ENCODE data around the gene UBE4B.

UBE4B gene

GRCh38 chr1:10074059-10074851 is 41.5 kb downstream of the UBE4B start:
- peak; percentile 23 for DNase-seq
- peaks cover 21% of the 10 kb centered on the region; the same call in 1 of the 2 replicates for H3K36me3 ChIP-seq (ENCODE audit: insufficient read depth, low read length)
- H3K4me2 ChIP-seq (ENCODE audit: insufficient read depth, low read length) = no peak overlapping the region
- peaks cover 5% of the 10 kb centered on the region; the same call in 1 of the 2 replicates for H3K4me1 ChIP-seq (ENCODE audit: insufficient read depth, low read length)
- TF ChIP-seq EZH2 (IDR thresholded peaks at IDR 0.05; ENCODE audit: borderline replicate concordance, low read depth, low read length, severe bottlenecking) = no peak
- TF ChIP-seq CTCF (IDR thresholded peaks at IDR 0.05; ENCODE audit: borderline replicate concordance, extremely low read depth, low read length, poor library complexity, severe bottlenecking) = no peak
- peaks cover 3% of the 10 kb centered on the region; the same call in 1 of the 2 replicates for H4K20me1 ChIP-seq (ENCODE audit: insufficient read depth, low read length)
- peak; percentile 72; the same call in 2 of the 3 replicates for ATAC-seq (ENCODE audit: insufficient read depth, low read depth)
- no peak overlapping the region for H3K9ac ChIP-seq (ENCODE audit: low read depth, low read length)
- H3K27ac ChIP-seq (ENCODE audit: low read length) = no peak overlapping the region
- H3K27me3 ChIP-seq (ENCODE audit: insufficient read depth, low read length, poor library complexity) = no peaks in the 10 kb centered on the region
- H3K9me3 ChIP-seq (ENCODE audit: insufficient read depth, low read length, severe bottlenecking) = no peaks in the 10 kb centered on the region
- no peak overlapping the region for H3K4me3 ChIP-seq (ENCODE audit: low read depth in 1 of 2, low read length in 2 of 2)
- no peak overlapping the region for H2AFZ ChIP-seq (ENCODE audit: low read depth, low read length)
- H3K79me2 ChIP-seq (ENCODE audit: insufficient read depth, low read length) = peaks cover 12% of the 10 kb centered on the region; the same call in 1 of the 2 replicates

- H2AFZ ChIP-seq (ENCODE audit: low read depth, low read length) = no peak overlapping the region
- H3K27ac ChIP-seq (ENCODE audit: low read length) = no peak overlapping the region
- peaks cover 21% of the 10 kb centered on the region; the same call in 1 of the 2 replicates for H3K36me3 ChIP-seq (ENCODE audit: insufficient read depth, low read length)
- no peaks in the 10 kb centered on the region for H3K9me3 ChIP-seq (ENCODE audit: insufficient read depth, low read length, severe bottlenecking)
- no peak overlapping the region for H3K4me3 ChIP-seq (ENCODE audit: low read depth in 1 of 2, low read length in 2 of 2)
- H3K4me1 ChIP-seq (ENCODE audit: insufficient read depth, low read length) = peaks cover 5% of the 10 kb centered on the region; the same call in 1 of the 2 replicates
- no peak overlapping the region for H3K4me2 ChIP-seq (ENCODE audit: insufficient read depth, low read length)
- peaks cover 3% of the 10 kb centered on the region; the same call in 1 of the 2 replicates for H4K20me1 ChIP-seq (ENCODE audit: insufficient read depth, low read length)
- no peaks in the 10 kb centered on the region for H3K27me3 ChIP-seq (ENCODE audit: insufficient read depth, low read length, poor library complexity)
- H3K9ac ChIP-seq (ENCODE audit: low read depth, low read length) = no peak overlapping the region
- TF ChIP-seq CTCF (IDR thresholded peaks at IDR 0.05; ENCODE audit: borderline replicate concordance, extremely low read depth, low read length, poor library complexity, severe bottlenecking) (no peak), EZH2 (IDR thresholded peaks at IDR 0.05; ENCODE audit: borderline replicate concordance, low read depth, low read length, severe bottlenecking) (no peak)
- 0 out of 2 replicates have a peak, but pooled peaks cover 9% of the 10 kb centered on the region for H3K79me2 ChIP-seq (ENCODE audit: insufficient read depth, low read length)
- DNase-seq (no peak), ATAC-seq (ENCODE audit: insufficient read depth, low read depth) (no peak)
Measured at GRCh38 chr1:10074852-10075730, 42.3 kb downstream of the UBE4B start.

GRCh38 chr1:10075732-10076131 is 43.0 kb downstream of the UBE4B start:
- H3K36me3 ChIP-seq (ENCODE audit: insufficient read depth, low read length) = peaks cover 25% of the 10 kb centered on the region; the same call in 1 of the 2 replicates
- H3K79me2 ChIP-seq (ENCODE audit: insufficient read depth, low read length) = peaks cover 12% of the 10 kb centered on the region; the same call in 1 of the 2 replicates
- H2AFZ ChIP-seq (ENCODE audit: low read depth, low read length) = no peak overlapping the region
- TF ChIP-seq CTCF (IDR thresholded peaks at IDR 0.05; ENCODE audit: borderline replicate concordance, extremely low read depth, low read length, poor library complexity, severe bottlenecking) = no peak
- TF ChIP-seq EZH2 (IDR thresholded peaks at IDR 0.05; ENCODE audit: borderline replicate concordance, low read depth, low read length, severe bottlenecking) = no peak
- H3K27ac ChIP-seq (ENCODE audit: low read length) = no peak overlapping the region
- H3K4me2 ChIP-seq (ENCODE audit: insufficient read depth, low read length) = no peak overlapping the region
- H3K9me3 ChIP-seq (ENCODE audit: insufficient read depth, low read length, severe bottlenecking) = no peaks in the 10 kb centered on the region
- no peak overlapping the region for H3K4me3 ChIP-seq (ENCODE audit: low read depth in 1 of 2, low read length in 2 of 2)
- DNase-seq (no peak), ATAC-seq (ENCODE audit: insufficient read depth, low read depth) (no peak)
- peaks cover 3% of the 10 kb centered on the region; the same call in 1 of the 2 replicates for H4K20me1 ChIP-seq (ENCODE audit: insufficient read depth, low read length)
- no peak overlapping the region for H3K9ac ChIP-seq (ENCODE audit: low read depth, low read length)
- H3K27me3 ChIP-seq (ENCODE audit: insufficient read depth, low read length, poor library complexity) = no peaks in the 10 kb centered on the region
- peaks cover 5% of the 10 kb centered on the region; the same call in 1 of the 2 replicates for H3K4me1 ChIP-seq (ENCODE audit: insufficient read depth, low read length)

Data from DND-41 (cell line).